T47D (cell line): ENCODE measurements around the gene ASTN2.

ENCODE experiments used
- DNase-seq, 2 experiments: peaks; one replicate each; pipeline versions ENCODE4 v3.0.0 to v3.0.0-alpha.2; 2011 to 2012; ENCODE audit warnings: low read depth in 1 of 2, low spot score in 1 of 2
- JUND ChIP-seq: IDR thresholded peaks from 2 replicates; pipeline ENCODE4 v1.6.1; 2012; ENCODE audit warnings: low read depth
- in situ Hi-C: cut with HindIII; loops from 2 replicates; pipeline ENCODE4 v1.10.0; 2016; ENCODE audit warnings: low sequenced_read_pairs, low pct_unique_long_range_greater_than_20kb

Gene ASTN2

GRCh38 chr9:116990592-116990991 is 424.3 kb downstream of the ASTN2 start:
- no peak for DNase-seq
- no peak for TF ChIP-seq JUND
- in situ Hi-C loops, result no loop called here

- no peak for TF ChIP-seq JUND
- no peak for DNase-seq
- in situ Hi-C loops, result no loop called here
Observed at GRCh38 chr9:116987721-116988485, 427.0 kb downstream of the ASTN2 start.

- DNase-seq, result no peak
- in situ Hi-C loops, result no loop called here
- TF ChIP-seq JUND, result no peak
Observed at GRCh38 chr9:116986015-116986414, 428.8 kb downstream of the ASTN2 start.

GRCh38 chr9:116985596-116985995 is 429.3 kb downstream of the ASTN2 start:
- TF ChIP-seq JUND, result no peak
- in situ Hi-C loops, result no loop called here
- DNase-seq, result no peak

DNA sequence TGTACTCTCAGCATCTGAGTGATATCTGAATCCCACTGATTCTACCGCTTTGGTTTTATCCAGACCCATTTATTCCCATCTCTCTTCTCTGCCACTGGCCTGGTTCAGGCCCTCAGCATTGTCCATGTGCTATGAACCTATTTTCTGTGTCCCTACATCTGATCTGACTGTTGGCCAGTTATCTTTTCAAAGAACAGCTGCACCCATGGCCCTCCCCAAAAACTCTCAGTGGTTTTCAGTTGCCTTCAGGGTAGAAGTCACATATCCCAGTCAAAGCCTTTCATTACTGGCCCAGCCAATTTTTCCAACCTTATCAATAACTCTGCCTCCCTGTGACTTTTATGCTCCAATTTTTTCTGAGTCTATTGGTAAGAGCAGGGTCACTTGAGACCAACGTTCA is 430.7 kb downstream of the ASTN2 start:
- TF ChIP-seq JUND, result no peak
- no peak for DNase-seq
- in situ Hi-C loops, result no loop called here

- in situ Hi-C loops, result no loop called here
- no peak for TF ChIP-seq JUND
- DNase-seq, result no peak
Observed at GRCh38 chr9:116980582-116981120, 434.2 kb downstream of the ASTN2 start.

GRCh38 chr9:116979456-116979855 is 435.4 kb downstream of the ASTN2 start:
- no peak for TF ChIP-seq JUND
- in situ Hi-C loops, result no loop called here
- no peak for DNase-seq

GRCh38 chr9:116978155-116978554 is 436.7 kb downstream of the ASTN2 start:
- DNase-seq, result no peak
- TF ChIP-seq JUND, result no peak
- in situ Hi-C loops, result no loop called here

GRCh38 chr9:116975126-116975525 is 439.7 kb downstream of the ASTN2 start:
- in situ Hi-C loops, result no loop called here
- DNase-seq, result no peak
- TF ChIP-seq JUND, result no peak

DNA sequence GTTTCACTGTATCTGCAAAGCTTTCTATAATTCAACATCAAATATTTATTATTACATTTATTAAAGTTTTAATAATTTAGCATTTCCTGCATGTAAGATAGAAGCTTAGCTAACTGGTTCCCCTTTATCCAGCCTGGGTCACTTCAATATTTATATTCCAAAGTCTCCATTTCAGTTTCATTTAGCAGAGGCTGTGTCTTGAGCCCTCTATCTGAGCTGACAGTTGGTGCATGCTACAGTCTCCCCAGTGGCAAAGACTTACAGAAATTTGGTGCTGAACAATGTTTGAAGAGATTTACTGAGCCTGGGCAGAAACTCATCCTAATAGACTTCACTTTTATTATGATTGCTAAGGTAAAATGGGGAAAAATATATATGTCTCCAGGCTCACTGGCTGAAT is 448.7 kb downstream of the ASTN2 start:
- TF ChIP-seq JUND, result no peak
- no peak for DNase-seq
- in situ Hi-C loops, result no loop called here

GRCh38 chr9:116964258-116964657 is 450.6 kb downstream of the ASTN2 start:
- DNase-seq, result no peak
- in situ Hi-C loops, result no loop called here
- TF ChIP-seq JUND, result no peak

GRCh38 chr9:116959809-116960208 is 455.0 kb downstream of the ASTN2 start:
- in situ Hi-C loops, result no loop called here
- DNase-seq, result no peak
- no peak for TF ChIP-seq JUND

DNA sequence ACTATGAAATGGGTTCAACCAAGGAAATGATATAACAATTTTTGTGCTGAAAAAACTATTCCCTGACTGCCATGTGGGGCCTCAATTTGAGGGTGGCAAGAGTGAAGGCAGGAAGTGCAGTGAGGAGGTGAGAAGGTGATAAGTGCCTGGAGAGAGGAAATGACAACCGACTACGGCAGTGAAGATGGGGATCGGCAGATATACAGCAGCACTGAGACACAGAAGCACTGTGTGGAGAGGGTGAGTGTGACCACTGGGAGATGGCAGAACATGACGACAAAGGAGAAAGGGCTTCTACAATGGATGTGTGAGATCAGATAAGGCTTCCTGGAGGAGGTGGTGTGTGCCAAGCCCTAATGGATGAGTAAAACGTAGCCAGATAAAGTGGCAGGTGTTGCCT is 456.0 kb downstream of the ASTN2 start:
- no peak for TF ChIP-seq JUND
- no peak for DNase-seq
- in situ Hi-C loops, result no loop called here

DNA sequence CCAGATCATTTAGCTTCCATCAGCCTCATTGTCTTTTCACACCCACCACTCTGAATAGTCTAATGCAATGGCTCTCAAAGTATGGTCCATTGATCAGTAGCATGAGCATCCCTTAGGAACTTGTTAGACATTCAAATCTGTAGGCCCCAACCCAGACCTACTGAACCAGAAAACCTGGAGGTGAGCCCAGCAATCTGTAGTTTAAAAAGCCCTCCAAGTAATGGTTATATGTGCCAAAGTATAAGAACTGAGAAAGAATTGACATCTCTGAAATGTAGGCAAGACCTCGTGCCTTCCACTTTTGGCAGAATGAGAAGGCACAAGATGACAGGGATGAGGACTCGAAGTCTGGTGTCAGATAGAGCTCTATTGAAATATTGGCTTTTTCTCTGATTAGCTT is 460.1 kb downstream of the ASTN2 start:
- TF ChIP-seq JUND, result no peak

More for the DNA sequence above, 460.1 kb downstream of the ASTN2 start:
- in situ Hi-C loops, result no loop called here
- no peak for DNase-seq
